HG03469 (cell line): Measurements from ENCODE around the gene GNB1L.

Source experiments
- ATAC-seq: cut with Tn5 transposase; IDR thresholded peaks from one replicate; pipeline ENCODE4 v1.9.1; 2021; ENCODE audit warnings: mild to moderate bottlenecking, moderate library complexity, moderate number of reproducible peaks; ENCODE audit not compliant: unreplicated experiment

GNB1L gene

DNA sequence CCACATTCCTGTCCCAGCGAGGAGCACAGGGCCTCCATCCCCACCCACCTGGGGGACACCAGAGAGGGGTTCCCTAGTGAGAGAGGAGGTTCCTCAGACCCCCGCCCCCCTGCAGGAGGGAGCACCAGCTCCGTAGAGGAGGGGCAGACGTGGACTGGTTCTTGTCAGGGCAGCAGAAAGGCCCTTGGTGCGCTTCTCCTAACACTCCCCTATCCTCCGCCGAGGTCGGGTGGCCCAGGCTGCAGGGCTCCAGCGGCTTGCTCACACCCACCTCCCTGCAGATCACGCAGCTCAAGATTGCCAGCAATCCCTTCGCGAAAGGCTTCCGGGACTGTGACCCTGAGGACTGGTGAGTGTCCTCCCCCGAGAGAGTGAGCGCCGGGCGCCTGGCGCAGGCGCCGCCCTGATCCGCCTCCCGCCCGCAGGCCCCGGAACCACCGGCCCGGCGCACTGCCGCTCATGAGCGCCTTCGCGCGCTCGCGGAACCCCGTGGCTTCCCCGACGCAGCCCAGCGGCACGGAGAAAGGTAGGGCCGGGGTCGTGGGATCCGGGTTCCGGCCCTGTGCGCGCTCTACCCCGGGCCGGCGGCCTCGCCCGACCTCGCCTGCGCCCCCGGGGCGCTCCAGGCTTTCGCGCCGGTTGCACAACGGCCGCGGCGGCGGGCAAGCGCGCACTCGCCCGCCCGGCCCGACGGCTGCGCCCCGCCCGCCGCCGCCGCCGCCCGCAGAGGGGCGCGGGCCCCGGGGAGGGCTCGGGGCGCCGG, 89.0 kb downstream of the GNB1L start:
- ATAC-seq: no peak

- ATAC-seq: no peak
Observed at GRCh38 chr22:19764636-19765476, 89.8 kb downstream of the GNB1L start.

DNA sequence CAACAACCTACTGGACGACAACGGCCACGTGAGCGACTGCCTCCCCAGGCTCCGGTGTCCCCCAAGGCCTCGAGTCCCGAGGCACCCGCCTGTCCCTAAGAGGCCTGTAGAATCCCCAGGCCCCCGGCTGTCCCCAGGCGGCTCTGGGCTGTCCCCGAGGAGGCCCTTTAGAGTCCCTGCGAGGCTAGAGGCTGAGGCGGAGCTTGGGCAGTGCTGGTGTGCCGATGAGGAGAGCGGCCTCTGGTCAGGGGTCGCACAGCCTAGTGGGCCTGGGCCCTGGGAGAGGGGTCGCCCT, 90.4 kb downstream of the GNB1L start:
- no peak for ATAC-seq

- no peak for ATAC-seq
Observed at GRCh38 chr22:19763458-19764298, 91.0 kb downstream of the GNB1L start.

- no peak for ATAC-seq
Observed at GRCh38 chr22:19762568-19763457, 91.9 kb downstream of the GNB1L start.

- no peak for ATAC-seq
Observed at GRCh38 chr22:19761725-19762567, 92.7 kb downstream of the GNB1L start.

DNA sequence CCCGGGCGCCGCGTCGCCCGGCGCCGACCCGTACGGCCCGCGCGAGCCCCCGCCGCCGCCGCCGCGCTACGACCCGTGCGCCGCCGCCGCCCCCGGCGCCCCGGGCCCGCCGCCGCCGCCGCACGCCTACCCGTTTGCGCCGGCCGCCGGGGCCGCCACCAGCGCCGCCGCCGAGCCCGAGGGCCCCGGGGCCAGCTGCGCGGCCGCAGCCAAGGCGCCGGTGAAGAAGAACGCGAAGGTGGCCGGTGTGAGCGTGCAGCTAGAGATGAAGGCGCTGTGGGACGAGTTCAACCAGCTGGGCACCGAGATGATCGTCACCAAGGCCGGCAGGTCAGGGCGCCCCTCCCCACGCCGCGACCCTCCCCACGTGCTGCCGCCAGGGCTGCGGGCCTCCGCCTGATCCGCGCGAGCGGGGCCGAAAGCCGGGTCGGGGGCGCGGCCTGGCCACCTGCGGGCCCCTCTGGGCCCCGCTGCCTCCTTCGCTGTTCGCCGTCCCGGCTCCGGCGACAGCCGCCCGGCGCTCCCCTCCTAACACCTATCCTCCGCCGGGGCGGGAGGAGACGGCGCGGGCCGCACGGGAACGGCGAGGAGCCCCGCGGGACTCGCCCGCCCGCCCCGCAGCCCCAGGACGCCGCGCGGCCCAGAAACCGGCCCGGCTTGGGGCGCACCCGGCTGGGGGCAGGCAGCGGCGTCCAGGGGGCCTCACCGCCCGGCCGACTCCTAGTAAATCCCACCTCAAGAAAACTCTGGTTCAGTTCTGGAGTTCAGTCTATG, 93.5 kb downstream of the GNB1L start:
- ATAC-seq: no peak

DNA sequence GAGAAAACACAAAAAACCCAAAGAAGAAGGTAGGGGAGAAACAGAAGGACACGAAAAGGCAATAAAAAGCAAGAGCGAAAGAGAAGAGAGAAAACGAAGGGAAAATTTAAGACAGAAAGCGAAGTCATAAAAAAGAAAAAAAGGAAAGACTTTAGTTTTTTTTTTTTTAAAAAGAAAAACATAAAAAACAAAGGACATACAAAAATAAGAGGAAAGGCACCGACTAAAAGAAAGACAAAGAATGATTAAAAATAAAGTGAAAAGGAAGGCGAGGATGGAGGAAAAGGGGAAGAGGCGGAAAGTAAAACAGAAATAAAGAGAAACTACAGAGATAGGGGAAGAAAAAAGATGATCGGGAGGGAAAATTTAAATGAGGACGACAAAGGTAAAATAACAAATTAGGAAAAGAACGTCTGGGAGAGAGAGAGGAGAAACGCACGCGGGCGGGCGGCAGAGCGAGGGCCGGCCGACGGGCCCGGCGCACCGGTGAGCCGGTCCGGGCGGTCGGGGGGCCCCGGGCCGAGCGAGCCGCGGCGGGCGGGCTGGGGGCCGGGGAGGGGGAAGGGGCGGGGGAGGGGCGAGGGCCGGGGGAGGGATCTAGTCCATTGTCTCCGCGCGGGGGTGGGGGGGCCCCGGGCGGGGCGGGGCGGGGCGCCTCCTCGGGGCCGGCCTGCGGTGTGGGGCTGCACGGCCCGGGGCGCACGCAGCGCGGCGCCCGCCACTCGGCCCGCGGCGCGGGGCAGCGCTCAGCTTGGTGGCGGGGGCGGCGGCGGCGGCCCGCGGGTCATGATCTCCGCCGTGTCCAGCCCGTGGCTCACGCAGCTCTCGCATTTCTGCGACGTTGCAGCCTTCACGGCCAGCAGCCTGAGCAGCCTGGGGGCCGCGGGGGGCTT, 94.4 kb downstream of the GNB1L start, which contains the start of gene TBX1:
Gene TBX1, plus strand, starts transcription at position 721 of the 893 bp plus-strand sequence. Its CDS starts 66 bp downstream, at position 787.
- ATAC-seq: no peak

- ATAC-seq: no peak
Observed at GRCh38 chr22:19759427-19760057, 95.1 kb downstream of the GNB1L start.

DNA sequence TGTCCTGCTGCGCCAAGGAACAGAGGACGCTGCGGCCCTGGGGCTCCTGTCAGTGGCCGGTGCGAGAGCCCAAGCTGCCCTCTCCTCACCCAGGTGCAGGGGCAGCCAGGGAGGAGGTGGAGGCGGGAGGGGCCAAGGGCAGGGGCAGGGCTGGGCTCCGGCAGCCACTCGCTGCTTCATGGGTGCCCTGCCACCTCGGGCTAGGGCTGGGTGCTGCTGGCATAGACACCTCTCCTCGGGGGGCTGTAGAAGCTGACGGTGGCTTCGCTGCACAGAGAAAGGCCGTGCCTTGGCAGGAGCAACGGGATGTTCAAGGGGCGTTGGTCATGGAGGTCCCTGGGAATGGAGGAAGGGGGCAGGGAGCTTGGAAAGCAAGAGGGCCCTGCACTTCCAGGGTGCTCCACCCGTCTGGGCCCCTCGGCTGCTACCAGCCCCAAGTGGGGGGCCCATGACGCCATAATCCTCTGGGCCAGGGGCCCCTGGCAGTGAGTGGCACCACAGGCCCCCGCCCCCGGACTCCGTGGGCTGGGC, 95.7 kb downstream of the GNB1L start:
- ATAC-seq: no peak

- ATAC-seq: no peak
Observed at GRCh38 chr22:19757985-19758895, 96.4 kb downstream of the GNB1L start.

DNA sequence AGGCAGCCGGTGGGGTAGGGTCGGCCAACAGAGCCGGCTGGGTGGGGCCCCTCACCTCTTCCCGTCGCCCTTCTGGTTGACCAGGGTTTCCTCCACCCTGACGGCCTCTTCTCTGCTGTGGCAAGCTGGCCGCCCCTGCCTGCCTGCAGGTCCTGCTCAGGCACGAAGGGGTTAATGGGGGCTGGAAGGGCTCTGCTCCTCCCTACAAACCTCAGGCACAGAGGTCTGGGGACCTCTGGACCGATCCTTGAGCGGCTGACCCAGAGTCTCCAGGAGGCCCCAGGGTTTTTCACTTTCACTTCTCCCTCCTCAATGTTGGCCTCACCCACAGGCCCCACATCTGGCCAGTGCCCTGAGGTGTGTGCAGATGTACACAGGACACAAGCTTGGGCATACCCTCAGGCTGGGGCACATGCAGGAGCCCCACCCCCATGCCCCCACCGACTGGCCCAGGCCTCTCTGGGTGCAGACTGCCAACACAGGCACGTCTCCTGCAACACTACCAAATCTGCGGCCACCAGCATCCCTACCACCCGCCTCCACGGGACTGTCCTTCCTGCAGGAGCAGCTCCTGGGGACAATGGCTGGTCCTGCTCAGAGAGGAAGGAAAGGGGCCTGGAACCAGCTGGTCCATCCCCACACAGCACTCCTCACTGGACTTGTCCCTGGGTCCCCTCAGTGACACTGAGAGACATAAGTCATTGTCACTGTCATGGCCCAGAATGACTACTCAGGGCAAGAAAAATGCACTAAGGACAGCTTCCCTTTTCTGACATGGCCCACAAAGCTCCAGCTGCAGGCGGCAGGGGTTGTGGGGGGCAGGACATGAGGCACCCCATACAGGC, 97.3 kb downstream of the GNB1L start:
- ATAC-seq: no peak

- ATAC-seq: no peak
Observed at GRCh38 chr22:19756288-19757128, 98.2 kb downstream of the GNB1L start.

- ATAC-seq: no peak
Observed at GRCh38 chr22:19755722-19756287, 98.9 kb downstream of the GNB1L start.
